GM19438 (cell line): ENCODE measurements around the gene HPS3.

ENCODE experiments used
- ATAC-seq: cut with Tn5 transposase; IDR thresholded peaks from one replicate; pipeline ENCODE4 v1.9.1; 2021; ENCODE audit warnings: low read depth; ENCODE audit not compliant: unreplicated experiment

The HPS3 gene

GRCh38 chr3:149119466-149119865 is 10.0 kb upstream of the HPS3 start:
- ATAC-seq = no peak

- ATAC-seq = peak; percentile 70
These were observed 9.1 kb upstream of the HPS3 start for GRCh38 chr3:149120051-149120972.

GRCh38 chr3:149122721-149123578 is 6.5 kb upstream of the HPS3 start:
- ATAC-seq = no peak

- no peak for ATAC-seq
These were observed 617 bp upstream of the HPS3 start for GRCh38 chr3:149128821-149129220.

- ATAC-seq = no peak
These were observed 2.2 kb downstream of the HPS3 start for GRCh38 chr3:149131589-149131988.

GRCh38 chr3:149134575-149134974 is 5.1 kb downstream of the HPS3 start:
- ATAC-seq = no peak

GRCh38 chr3:149142682-149143081 is 13.2 kb downstream of the HPS3 start:
- no peak for ATAC-seq

- no peak for ATAC-seq
These were observed 15.9 kb downstream of the HPS3 start for GRCh38 chr3:149145356-149145755.

- ATAC-seq = peak; percentile 69
These were observed 16.5 kb downstream of the HPS3 start for GRCh38 chr3:149145974-149146373.

GRCh38 chr3:149150436-149150835 is 21.0 kb downstream of the HPS3 start:
- ATAC-seq = no peak

GRCh38 chr3:149151843-149152242 is 22.4 kb downstream of the HPS3 start:
- ATAC-seq = no peak

GRCh38 chr3:149152420-149152819 is 23.0 kb downstream of the HPS3 start:
- ATAC-seq = peak; percentile 92

GRCh38 chr3:149153402-149153801 is 24.0 kb downstream of the HPS3 start:
- no peak for ATAC-seq

- no peak for ATAC-seq
These were observed 31.4 kb downstream of the HPS3 start for GRCh38 chr3:149160754-149161300.

GRCh38 chr3:149162007-149162406 is 32.6 kb downstream of the HPS3 start:
- ATAC-seq = no peak

- ATAC-seq = no peak
These were observed 33.6 kb downstream of the HPS3 start for GRCh38 chr3:149163066-149163465.

GRCh38 chr3:149167898-149168297 is 38.5 kb downstream of the HPS3 start:
- no peak for ATAC-seq

GRCh38 chr3:149170672-149171071 is 41.2 kb downstream of the HPS3 start:
- ATAC-seq = no peak

GRCh38 chr3:149174901-149175300 is 45.5 kb downstream of the HPS3 start:
- ATAC-seq = peak; percentile 86

- ATAC-seq = no peak
These were observed 47.7 kb downstream of the HPS3 start for GRCh38 chr3:149177122-149177521.

GRCh38 chr3:149179220-149179619 is 49.8 kb downstream of the HPS3 start:
- no peak for ATAC-seq
